ENCODE results near the gene MYO1E. TPM values are rescaled to one million over a fixed set of nuclear protein-coding genes. Genes with fewer than 3 reads are reported as not detected.
"Not testable (repeated sequence)": the region's sequence is repeated elsewhere in the genome, so short reads cannot be mapped to it uniquely, and the experiment has no call there.

The MYO1E gene
- polyA plus RNA-seq (ENCODE audit: low read depth in 6 of 6) = 10 to 100 TPM; 32.4 to 80.0 (median 45.3) TPM

- DNase-seq = peak; percentile 51
- ATAC-seq (ENCODE audit: low read depth in 2 of 2) = peak; percentile 52 to 55
- peaks cover 51 to 71% (median 71%) of the 10 kb centered on the region in 3 donors for H3K4me1 Mint-ChIP-seq
- H3K36me3 Mint-ChIP-seq = no peaks in the 10 kb centered on the region
- H3K27me3 Mint-ChIP-seq = no peaks in the 10 kb centered on the region
- H3K27ac Mint-ChIP-seq = peak within 1 kb of the TSS; percentile 92 to 97 (median 95)
- H3K9me3 Mint-ChIP-seq = no peaks in the 10 kb centered on the region
- peak within 1 kb of the TSS; percentile 97 to 99 (median 98) for H3K4me3 Mint-ChIP-seq
These were observed at the start of gene MYO1E for GRCh38 chr15:59372352-59373211. MYO1E (minus strand) TSS chr15:59372871; CDS start chr15:59372500, 371 bp downstream.

GRCh38 chr15:59420986-59421618 lies 48.4 kb upstream of the MYO1E start:
- Mint-ChIP-seq H3K9me3 (no peaks in the 10 kb centered on the region), H3K27ac (no peak overlapping the region), H3K36me3 (no peaks in the 10 kb centered on the region), H3K4me1 (peaks cover 35 to 64% (median 50%) of the 10 kb centered on the region in 3 donors), H3K27me3 (no peaks in the 10 kb centered on the region), H3K4me3 (peak overlapping the region in 1 of 8 donors; percentile 2)
- ATAC-seq (ENCODE audit: low read depth in 2 of 2) (no peak), DNase-seq (no peak)

GRCh38 chr15:59420108-59420507 lies 47.4 kb upstream of the MYO1E start:
- ATAC-seq (ENCODE audit: low read depth in 2 of 2) (no peak), DNase-seq (no peak)
- no peaks in the 10 kb centered on the region for H3K9me3 Mint-ChIP-seq
- no peak overlapping the region for H3K4me3 Mint-ChIP-seq
- H3K36me3 Mint-ChIP-seq = no peaks in the 10 kb centered on the region
- no peaks in the 10 kb centered on the region for H3K27me3 Mint-ChIP-seq
- peaks cover 35 to 72% (median 50%) of the 10 kb centered on the region in 3 donors for H3K4me1 Mint-ChIP-seq
- H3K27ac Mint-ChIP-seq = peak overlapping the region in 3 of 6 donors; percentile 60 to 83 (median 65)

GRCh38 chr15:59419170-59419569 lies 46.5 kb upstream of the MYO1E start:
- ATAC-seq (ENCODE audit: low read depth in 2 of 2) (no peak), DNase-seq (no peak)
- peak overlapping the region in 4 of 6 donors; percentile 3 to 83 (median 42) for H3K27ac Mint-ChIP-seq

GRCh38 chr15:59416816-59417215 lies 44.1 kb upstream of the MYO1E start:
- no peaks in the 10 kb centered on the region for H3K9me3 Mint-ChIP-seq
- ATAC-seq (ENCODE audit: low read depth in 2 of 2) = no peak
- no peak overlapping the region for H3K4me3 Mint-ChIP-seq
- peaks cover 45 to 92% (median 64%) of the 10 kb centered on the region in 3 donors for H3K4me1 Mint-ChIP-seq
- H3K36me3 Mint-ChIP-seq = no peaks in the 10 kb centered on the region
- H3K27me3 Mint-ChIP-seq = no peaks in the 10 kb centered on the region
- H3K27ac Mint-ChIP-seq = peak overlapping the region in 2 of 6 donors; percentile 38 to 44
- DNase-seq = no peak

More at GRCh38 chr15:59419170-59419569, 46.5 kb upstream of the MYO1E start:
- no peaks in the 10 kb centered on the region for H3K27me3 Mint-ChIP-seq
- no peaks in the 10 kb centered on the region for H3K36me3 Mint-ChIP-seq
- no peaks in the 10 kb centered on the region for H3K9me3 Mint-ChIP-seq
- H3K4me1 Mint-ChIP-seq = peaks cover 32 to 74% (median 47%) of the 10 kb centered on the region in 3 donors
- H3K4me3 Mint-ChIP-seq = no peak overlapping the region

- Mint-ChIP-seq H3K36me3 (no peaks in the 10 kb centered on the region), H3K27ac (peak overlapping the region; percentile 72 to 99 (median 97)), H3K9me3 (no peaks in the 10 kb centered on the region), H3K4me1 (peaks cover 52 to 93% (median 61%) of the 10 kb centered on the region in 3 donors), H3K27me3 (no peaks in the 10 kb centered on the region), H3K4me3 (peak overlapping the region in 7 of 8 donors; percentile 35 to 92 (median 83))
- DNase-seq (no peak), ATAC-seq (ENCODE audit: low read depth in 2 of 2) (no peak)
These were observed 40.9 kb upstream of the MYO1E start for GRCh38 chr15:59413577-59413976.

DNA sequence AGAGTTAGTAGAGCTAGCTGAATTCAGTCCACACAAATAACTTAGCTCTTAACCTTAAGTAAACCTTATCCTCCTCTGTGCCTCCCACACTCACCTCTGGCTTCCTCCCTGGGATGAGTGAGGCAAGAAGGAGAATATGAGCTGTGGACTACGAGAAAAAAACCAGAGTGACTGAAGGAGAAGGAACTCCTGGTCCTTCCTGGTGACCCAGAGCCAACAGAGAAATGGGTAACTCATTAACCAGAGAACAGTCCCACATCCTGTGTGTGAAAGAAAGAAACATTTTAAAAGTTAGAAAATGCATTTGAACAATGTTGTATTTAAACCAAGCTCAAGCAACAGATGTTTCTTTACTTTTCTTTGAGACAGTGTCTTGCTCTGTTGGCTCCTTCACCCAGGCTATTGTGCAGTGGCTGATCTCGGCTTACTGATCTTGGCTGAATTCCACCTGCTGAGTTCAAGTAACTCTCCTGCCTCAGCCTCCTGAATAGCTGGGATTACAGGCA lies 37.8 kb upstream of the MYO1E start:
- Mint-ChIP-seq H3K9me3 (no peaks in the 10 kb centered on the region), H3K27me3 (no peaks in the 10 kb centered on the region), H3K4me3 (peak overlapping the region; percentile 53 to 92 (median 78)), H3K27ac (peak overlapping the region; percentile 72 to 98 (median 97)), H3K4me1 (peaks cover 71 to 91% (median 83%) of the 10 kb centered on the region in 3 donors), H3K36me3 (no peaks in the 10 kb centered on the region)
- ATAC-seq (ENCODE audit: low read depth in 2 of 2) (no peak), DNase-seq (peak; percentile 18)

DNA sequence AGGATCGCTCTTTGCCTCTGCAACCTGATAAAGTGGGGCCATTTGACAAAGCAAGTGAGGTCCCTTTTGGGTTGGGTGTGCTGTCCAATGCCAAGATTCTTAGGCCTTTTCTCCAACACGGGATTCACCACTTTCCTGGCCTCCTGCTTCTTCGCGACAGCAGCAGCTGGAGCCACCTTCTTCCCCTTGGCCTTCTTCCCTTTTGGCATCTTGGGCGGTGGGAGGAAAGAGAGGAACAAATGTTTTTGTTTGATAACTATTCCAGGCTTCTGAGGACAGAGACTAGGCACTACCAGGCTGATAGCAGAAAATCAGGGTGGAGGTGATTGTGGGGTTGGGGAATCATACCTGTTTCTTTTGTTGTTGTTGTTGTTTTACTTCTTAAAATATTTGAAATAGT lies 35.3 kb upstream of the MYO1E start:
- peaks cover 76 to 91% (median 90%) of the 10 kb centered on the region in 3 donors for H3K4me1 Mint-ChIP-seq
- H3K4me3 Mint-ChIP-seq = peak overlapping the region; percentile 60 to 97 (median 80)

DNA sequence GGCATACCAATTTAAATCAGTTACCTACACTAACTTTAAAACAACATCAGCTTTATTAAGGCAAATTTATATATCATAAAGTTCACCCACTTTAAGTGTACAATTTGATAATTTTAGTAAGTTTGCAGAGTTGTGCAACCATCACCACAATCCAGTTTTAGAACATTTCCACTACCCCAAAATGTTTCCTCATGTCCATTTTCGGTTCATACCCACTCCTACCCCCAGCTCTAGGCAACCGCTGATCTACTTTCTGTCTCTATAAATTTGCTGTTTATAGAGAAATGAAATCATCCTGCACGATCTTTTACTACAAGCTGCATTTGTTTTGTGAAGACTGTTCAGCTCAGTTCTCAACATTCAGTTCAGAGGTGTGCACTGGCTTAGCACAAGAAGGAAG lies 33.8 kb upstream of the MYO1E start:
- peak; percentile 60 to 80 for ATAC-seq (ENCODE audit: low read depth in 2 of 2)
- Mint-ChIP-seq H3K4me3 (peak overlapping the region; percentile 69 to 97 (median 85)), H3K36me3 (peaks cover 6 to 7% of the 10 kb centered on the region in 2 donors)

More for the DNA sequence above, 35.3 kb upstream of the MYO1E start:
- no peak for DNase-seq
- H3K9me3 Mint-ChIP-seq = no peaks in the 10 kb centered on the region
- no peaks in the 10 kb centered on the region for H3K27me3 Mint-ChIP-seq
- ATAC-seq (ENCODE audit: low read depth in 2 of 2) = no peak
- peaks cover 6 to 7% of the 10 kb centered on the region in 2 donors for H3K36me3 Mint-ChIP-seq
- peak overlapping the region; percentile 91 to 96 (median 94) for H3K27ac Mint-ChIP-seq

GRCh38 chr15:59405079-59405478 lies 32.4 kb upstream of the MYO1E start:
- Mint-ChIP-seq H3K9me3 (no peaks in the 10 kb centered on the region), H3K27me3 (no peaks in the 10 kb centered on the region), H3K4me1 (peaks cover 68 to 88% (median 82%) of the 10 kb centered on the region in 3 donors), H3K27ac (peak overlapping the region; percentile 66 to 95 (median 82)), H3K4me3 (peak overlapping the region in 7 of 8 donors; percentile 54 to 97 (median 82)), H3K36me3 (peaks cover 6 to 7% of the 10 kb centered on the region in 2 donors)
- ATAC-seq (ENCODE audit: low read depth in 2 of 2) (no peak), DNase-seq (no peak)

More for the DNA sequence above, 33.8 kb upstream of the MYO1E start:
- Mint-ChIP-seq H3K27me3 (no peaks in the 10 kb centered on the region), H3K27ac (peak overlapping the region; percentile 79 to 99 (median 94)), H3K9me3 (no peaks in the 10 kb centered on the region), H3K4me1 (peaks cover 70 to 89% (median 83%) of the 10 kb centered on the region in 3 donors)
- DNase-seq = peak; percentile 52

GRCh38 chr15:59401824-59402569 lies 29.3 kb upstream of the MYO1E start:
- DNase-seq (no peak), ATAC-seq (ENCODE audit: low read depth in 2 of 2) (no peak)
- no peaks in the 10 kb centered on the region for H3K9me3 Mint-ChIP-seq
- peaks cover 70 to 91% (median 88%) of the 10 kb centered on the region in 3 donors for H3K4me1 Mint-ChIP-seq
- H3K27me3 Mint-ChIP-seq = no peaks in the 10 kb centered on the region
- H3K36me3 Mint-ChIP-seq = peaks cover 6 to 7% of the 10 kb centered on the region in 2 donors
- H3K27ac Mint-ChIP-seq = peak overlapping the region; percentile 82 to 96 (median 93)
- peak overlapping the region; percentile 42 to 84 (median 70) for H3K4me3 Mint-ChIP-seq

DNA sequence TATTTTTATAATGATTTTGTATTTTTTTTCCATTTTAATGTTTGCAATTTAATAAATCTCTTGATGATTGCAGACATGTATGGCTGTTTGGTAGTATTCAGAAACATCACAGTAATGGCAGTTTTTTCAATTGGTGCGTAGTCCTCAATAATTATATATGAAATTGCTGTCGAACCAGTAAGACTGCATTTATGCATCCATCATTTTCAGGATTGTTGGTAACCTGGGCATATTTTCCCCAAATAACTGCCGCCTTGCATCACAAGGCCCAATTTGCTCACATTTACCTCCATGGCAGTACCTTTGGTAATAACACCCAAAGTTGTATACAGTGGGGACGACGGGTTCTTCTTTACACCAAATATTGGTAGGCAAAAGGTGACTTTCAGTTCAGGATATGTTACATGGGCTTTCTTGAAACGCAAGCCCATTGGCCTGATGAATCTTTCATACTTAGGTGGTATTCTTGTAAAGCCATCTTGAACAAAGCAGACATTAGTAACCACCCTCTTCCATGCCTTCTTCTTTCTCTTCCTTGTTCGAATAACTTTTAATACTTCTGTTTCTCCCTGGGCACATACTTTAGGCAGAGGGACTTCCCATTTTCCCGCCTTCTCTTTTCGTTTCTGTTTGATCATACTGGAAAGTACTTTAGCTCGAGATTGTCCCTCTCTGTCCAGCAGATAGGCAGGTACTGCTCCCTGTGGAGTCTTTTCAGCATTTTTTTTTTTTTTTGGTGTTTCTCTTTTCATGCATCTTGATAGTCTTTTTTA lies 28.6 kb upstream of the MYO1E start:
- DNase-seq; H3K9me3 Mint-ChIP-seq; ATAC-seq (ENCODE audit: low read depth in 2 of 2); H3K36me3 Mint-ChIP-seq; H3K27me3 Mint-ChIP-seq: not testable (repeated sequence)
- peaks cover 70 to 91% (median 88%) of the 10 kb centered on the region in 3 donors for H3K4me1 Mint-ChIP-seq
- peak overlapping the region; percentile 82 to 98 (median 93) for H3K27ac Mint-ChIP-seq
- H3K4me3 Mint-ChIP-seq = peak overlapping the region; percentile 64 to 94 (median 77)

Measured in naive B cell (primary cell).